HG03066 (cell line): ENCODE data around the gene NEK6.

ENCODE experiments used
- ATAC-seq: cut with Tn5 transposase; IDR thresholded peaks from one replicate; pipeline ENCODE4 v1.9.1; 2021; ENCODE audit warnings: low read depth; ENCODE audit not compliant: unreplicated experiment

Gene NEK6

DNA sequence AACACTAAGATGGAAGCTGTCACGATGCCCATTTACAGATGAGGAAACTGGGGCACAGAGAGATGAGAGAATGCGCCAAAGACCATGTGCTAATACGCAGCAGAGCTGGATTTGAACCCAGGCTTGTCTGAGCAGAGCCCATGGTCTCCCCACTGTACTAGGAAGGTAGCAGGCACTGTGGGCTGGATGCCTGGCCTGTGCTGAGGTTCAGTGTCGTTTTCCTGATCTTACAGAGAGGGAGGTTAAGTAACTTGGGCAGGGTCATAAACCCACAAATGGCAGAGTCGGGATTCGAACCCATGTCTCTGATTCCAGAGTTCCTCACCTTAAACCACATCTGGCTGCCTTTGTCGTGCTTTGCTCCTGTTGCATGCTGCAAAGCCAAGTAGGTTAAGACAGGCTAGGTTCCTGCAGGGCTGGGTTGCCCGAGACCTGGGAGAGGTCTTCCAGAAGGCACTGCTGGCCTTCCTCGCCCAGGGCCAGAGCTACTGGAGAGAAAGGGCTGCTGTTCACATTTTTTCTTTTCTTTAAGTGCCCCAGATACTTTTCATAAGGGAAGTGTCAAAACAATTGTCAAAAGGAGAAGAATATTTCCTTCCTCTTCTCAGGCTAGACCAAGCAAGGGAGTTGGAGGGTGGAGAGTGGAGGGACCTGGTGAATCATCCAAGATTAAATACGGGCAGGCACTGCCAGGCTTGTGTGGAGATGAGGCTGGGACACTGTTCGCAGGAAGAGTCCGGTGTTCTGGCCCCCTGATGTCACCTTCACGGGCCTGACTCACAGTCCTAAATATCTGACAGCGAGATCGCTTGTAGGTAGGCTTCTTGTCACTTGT is 3.2 kb downstream of the NEK6 start:
- no peak for ATAC-seq

DNA sequence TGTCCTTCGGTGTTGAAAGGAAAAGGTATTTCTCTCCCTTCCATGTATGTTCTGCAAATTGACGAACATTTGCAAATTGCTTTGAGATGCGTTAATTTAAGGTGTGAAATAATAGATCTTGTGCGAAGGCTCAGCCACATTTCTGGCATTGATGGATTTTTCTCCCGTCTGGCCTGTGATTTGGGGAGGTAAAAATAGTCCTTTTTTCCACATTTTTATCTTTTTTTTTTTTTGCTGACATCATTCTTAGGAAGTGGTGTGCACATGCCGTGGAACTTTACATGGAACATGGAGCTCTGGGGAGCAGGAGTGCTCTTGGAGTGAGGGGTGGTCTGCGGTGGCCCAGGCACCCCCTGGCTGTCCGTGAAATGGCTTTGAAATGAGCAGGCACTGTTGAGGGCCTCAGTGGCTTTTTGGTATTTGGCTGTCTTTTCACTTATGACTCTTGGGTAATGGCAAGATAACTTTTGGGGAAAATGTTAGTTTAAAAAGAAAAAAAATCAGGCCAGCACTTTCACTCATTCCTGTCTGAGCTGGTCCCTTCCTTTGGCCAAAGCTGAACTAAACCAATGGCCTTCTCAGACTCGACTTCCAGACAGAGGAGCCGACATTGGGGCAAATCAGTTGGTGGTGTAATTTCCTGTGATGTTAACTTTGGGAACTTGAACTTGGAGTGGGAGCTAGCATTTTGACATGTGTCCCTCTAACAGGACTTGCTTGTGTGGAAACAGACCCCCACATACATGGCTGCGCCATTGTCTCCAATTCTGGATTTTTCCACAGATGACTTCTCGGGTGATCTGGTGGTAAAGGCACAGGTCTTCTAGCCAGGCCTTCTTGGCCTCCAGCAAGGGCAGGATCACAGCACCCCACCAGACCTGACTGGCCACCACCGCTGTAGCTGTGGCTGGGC is 4.2 kb downstream of the NEK6 start:
- ATAC-seq, result no peak

DNA sequence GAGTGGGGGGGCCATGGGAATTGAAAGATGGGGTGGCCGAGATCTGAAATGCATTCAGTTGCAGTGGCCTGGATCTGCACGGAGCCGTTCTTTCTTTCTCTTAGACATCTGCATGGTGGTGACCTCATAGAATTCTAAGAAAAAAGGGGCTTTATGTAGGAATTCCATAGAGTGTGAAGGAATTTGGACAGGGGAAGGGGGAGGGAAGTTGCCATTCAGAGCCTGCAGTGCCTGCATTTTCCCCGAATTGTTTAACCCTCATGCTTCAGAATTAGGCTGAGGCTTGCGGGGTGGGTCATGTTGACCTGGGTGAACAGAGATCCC is 4.9 kb downstream of the NEK6 start:
- no peak for ATAC-seq

DNA sequence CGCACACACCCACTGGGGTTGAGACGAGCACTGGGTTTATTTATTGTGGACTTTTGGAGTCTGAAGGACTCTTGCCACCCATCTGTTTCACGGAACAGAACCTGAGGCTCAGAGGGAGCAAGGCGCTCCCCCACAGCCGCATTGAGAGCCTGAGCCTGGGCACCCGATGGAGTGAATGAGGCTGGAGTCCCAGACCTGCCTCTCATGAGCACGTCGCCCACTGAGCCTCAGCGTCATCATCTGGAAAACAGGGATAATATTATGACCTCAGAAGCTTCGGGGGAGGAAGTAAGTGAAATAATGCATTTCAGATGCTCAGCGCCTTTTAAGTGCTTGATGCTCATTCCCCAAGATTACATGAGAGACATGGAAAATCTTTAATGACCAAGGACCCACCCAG is 5.5 kb downstream of the NEK6 start:
- no peak for ATAC-seq

DNA sequence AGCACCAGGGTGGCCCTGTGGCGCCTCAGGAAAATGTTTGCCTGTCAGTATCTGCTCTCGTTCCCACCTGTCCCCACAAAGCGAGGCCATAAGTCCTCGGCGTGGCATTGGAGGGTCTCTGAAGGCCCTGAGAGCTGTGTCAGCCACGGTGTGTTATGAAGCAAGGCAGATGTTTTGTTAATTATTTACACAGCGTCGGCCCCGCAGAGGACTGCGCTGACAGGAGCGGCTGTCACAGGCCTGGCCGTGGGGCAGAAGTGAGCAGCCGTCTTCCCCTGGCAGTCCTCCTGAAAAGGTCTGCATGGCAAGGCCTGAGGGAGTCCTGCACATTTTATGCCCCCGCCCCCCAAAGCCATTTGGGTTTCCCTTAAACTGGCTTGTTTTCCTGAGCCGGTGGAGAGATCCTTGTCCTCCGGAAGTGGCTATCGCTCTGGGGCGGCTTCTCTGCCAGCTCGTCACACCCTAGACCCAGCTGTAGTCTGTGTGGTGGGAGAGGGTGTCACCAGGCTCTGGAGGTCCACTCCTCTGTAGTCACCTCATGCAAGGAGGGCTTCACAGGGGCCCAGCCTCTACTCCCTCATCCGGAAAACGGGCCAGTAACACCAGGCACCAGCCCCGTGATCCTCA is 6.2 kb downstream of the NEK6 start:
- ATAC-seq, result no peak

DNA sequence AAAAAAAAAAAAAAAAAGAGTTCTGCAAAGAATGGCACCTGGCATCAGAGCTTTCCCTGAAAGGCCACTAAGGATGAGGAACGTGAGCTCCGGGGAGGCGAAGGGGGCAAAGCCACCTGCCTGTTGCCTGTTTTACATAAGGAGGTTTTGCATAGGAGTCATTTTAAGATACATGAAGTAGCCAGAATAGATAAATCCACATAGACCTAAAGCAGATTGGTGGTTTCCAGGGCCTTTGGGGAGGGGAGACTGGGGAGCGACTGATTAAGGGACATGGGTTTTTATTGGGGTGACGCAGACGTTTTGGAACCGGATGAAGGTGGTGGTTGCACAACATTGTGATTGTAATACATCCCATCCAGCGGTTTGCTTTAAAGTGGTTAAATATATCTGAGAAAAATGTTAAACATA is 7.1 kb downstream of the NEK6 start:
- peak; percentile 61 for ATAC-seq

DNA sequence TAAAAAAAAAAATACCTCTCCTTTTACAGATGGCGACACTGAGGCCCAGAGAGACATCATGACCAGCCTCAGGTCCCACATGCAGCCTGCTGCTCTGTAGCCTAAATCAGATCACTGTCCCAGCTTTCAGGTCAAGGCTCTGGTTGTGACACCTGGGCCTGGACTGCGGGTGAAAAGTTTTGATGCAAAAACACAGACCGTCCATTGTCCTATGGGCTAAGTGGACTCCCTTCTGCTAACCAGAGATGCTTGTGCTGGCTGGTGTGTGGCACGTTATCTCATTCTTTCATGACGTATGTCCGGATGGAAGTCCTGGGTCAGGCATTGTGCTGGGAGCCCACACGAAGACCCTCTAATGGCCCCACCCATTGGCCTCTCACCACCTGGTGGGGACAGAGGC is 7.8 kb downstream of the NEK6 start:
- ATAC-seq, result no peak

DNA sequence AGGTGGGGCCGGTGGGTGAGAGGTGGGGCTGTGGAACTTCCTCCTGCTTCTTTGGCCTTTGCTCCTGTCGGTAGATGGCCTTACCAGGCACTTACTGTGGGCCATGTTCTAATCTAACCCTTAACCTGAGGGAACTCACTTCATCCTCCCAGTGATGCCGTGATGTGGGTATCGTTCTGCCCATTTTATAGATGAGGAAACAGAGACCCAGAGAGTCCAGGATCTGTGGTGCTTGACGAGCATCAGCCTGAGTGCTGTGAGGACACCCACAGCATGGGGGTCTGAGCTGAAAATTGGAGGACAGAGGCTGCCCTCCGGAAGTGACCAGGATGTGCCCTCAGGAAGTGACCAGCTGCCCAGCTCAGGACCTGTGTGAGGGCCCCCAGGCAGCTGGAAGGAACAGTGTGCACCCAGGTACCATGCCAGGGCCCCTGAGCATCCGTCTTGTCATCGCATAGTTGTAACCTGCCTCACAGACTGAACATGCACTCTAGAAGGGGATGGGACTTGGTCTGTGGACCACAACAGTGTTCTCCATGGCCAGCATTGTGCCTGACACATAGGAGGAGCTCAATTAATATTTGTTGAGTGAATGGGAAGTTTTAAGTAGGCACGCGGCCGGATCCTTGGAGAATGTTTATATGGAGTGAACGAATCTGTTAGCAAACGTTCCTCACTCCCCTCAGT is 8.5 kb downstream of the NEK6 start:
- no peak for ATAC-seq

DNA sequence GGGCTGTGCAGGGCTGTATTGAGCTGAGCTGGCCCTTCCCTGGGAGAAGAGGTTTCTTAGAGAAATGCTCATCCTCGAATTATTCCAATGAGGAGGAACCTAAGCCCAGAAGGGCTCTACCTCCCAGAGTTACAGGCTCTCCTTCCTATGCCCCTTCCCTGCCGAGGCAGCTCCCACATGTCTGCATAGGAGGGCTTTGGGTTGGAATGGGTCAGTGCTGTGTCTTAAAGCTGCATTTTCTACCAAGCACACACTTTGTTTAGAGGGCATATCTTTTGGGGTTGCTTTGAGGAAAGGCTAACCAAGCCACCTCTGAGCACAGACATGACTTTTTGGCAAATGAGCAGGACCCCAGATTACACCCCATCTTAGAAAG is 9.1 kb downstream of the NEK6 start:
- ATAC-seq, result no peak

DNA sequence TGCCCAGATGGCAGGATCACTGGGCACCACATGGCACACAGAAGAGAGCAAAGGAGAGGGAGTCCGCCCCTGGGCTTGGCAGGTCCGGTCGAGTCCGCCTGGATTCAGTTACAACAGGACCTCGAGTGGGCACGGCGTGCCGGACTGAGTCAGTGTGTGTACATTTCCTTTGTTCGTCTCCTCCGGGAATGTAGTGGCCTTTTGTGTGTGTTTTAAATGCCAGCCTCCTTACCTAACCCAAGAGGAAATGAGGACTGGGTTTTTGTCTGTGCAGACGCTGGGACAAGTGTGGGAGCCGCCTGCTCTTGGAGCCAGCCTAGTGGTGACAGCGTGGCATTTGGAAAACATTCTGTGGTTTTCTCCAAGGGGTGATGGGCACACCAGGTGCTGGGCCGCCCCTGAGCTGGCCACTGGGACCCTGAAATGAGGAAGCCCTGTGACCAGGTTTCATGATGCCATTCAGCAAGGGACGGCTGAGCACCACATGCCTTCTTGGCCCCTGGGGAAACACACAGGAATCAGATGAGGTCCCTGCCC is 9.6 kb downstream of the NEK6 start:
- ATAC-seq, result no peak

DNA sequence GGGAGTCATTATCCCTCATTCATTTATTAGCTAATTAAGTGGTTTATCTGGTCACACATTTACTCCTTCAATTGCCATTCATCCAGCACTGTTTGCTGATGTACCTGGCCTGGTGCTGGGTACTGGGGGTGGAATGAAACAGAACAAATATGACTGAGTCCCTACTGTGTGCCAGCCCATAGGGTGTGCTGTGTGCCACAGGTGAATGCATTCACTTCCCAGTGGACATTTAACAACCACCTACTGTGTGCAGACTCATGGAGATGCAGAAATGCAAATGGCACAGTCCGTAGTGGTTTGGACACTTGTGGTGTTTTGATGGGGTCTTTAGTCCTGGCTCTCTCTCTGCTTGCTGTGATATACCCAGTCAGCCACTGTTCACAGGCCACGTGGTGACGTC is 10.5 kb downstream of the NEK6 start:
- ATAC-seq, result no peak

DNA sequence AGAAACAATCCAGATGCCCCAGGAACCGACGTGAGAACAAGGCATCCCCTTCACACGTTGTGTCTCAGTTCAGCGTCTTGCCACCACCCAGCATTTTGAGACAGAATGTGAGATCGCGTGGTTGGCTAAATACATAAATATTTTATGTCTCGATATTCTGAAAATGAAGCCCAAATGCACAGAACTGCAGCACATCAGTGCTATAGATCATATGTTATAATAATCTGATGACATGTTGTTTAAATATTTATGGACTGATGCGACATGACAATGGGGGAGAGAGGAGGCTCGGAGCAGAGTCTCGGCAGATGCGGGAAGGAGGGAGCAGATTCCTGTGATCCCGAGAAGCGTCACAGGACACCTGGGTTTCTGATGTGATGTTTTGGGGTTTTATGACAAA is 10.9 kb downstream of the NEK6 start:
- no peak for ATAC-seq

DNA sequence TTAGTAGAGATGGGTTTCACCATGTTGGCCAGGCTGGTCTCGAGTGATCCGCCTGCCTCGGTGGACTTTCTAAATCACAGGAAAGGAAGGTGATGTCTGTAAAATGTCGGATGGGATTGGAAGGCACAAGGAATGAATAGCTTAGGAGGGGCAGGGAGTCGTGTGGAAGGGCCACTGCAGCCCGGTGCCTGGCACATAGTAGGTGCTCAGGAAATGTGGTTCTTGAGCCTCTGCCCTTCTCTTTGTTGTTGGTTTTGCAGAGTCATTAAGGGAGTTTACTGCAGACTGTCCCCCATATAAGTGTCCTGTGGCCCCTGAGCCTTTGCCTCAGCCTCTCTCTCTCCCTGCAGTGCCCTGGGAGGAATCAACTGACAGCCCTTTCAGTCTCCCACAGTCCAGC is 11.8 kb downstream of the NEK6 start:
- no peak for ATAC-seq

DNA sequence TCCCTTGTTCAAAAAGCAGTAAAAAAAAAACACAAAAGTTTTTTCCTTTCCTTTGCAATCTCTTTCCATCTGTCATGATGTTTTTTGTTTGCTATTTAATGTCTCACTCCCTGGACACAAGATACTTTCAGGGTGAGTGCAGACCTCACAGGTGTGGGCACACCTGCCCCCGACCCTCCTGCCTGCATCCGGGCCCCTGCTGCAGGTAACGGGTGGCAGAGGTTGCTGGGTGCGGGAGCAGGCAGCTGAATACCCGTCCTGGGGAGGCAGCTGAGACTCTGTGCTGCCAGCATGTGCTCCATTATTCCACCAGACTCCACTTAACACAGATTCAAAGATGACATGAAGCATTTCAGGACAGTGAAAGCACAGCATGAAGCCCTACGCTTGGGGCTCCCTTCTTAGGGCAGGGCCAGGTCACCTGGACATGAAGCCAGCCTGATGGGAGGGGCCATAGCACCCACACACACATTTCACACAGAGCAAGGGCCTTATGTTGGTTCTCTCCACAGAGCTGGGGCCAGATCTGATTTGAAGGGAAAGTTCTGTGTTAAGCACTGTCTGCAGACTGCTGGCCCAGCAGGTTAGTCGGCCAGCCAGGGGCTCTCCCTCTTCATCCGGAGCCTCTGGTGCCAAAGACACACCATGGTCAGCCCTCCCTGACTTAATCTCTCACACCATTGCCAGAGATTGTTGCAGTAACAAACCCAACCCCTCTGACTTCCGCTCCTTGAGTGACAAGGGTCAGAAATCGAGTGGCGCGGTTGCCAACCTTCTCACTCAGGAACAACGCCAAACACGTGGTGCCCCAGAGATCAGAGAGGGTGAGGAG is 13.0 kb downstream of the NEK6 start:
- no peak for ATAC-seq

DNA sequence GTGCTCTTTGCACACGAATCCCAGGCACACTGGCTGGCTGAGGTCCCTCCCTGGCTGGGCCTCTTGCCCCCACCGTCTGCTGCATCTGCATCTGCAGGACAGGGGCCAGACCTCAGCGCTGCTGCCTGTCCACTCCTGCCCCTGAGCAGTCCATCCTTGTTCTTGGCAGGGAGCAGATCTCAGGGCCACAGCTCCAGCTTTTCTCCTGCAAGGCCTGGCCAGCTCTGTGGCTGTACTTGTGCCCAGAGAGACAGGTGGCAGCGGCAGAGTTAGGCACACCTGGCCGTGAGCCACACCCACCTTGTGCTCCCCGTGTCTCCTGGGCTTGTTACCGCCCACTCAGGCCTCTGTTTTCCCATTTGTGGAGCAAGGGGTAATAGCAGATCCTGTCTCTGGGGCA is 13.9 kb downstream of the NEK6 start:
- no peak for ATAC-seq

DNA sequence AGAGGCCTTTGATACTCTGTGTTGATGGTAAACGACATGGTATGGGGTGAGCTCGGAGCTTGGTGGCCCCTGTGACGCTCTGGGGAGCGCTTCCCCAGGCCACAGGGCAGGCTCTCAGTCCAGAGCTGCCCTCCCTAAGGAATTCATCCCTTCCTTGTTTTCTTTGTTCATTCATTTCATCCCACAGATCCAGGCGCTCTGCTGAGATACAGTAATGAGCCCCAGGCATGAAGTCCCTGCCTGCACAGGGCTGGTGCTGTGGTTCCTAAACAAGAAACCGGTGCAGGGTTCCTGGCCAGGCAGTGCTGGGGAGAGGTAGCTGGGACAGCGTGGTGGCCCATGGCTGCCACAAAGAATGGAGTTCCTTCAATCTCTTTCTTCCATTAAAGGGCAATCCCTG is 14.4 kb downstream of the NEK6 start:
- ATAC-seq, result no peak

DNA sequence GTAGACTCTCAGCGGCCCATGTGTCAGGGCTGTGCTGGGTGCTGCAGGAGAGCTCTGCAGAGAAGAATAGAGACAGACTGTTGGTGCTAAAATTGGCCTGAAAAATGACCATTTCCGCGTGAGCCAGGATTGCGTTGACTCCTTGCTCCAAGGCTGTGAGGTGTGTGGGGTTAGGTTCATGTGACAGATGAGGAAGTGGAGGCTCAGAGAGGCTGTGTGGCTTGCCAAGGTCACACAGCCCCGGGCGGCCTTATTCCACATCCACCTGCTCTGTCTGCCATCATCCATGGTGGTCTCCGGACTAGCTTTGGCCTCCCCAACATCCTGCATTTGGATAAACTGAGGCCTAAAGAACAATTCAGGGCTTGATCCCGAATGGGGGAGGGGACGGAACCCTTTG is 15.2 kb downstream of the NEK6 start:
- no peak for ATAC-seq

DNA sequence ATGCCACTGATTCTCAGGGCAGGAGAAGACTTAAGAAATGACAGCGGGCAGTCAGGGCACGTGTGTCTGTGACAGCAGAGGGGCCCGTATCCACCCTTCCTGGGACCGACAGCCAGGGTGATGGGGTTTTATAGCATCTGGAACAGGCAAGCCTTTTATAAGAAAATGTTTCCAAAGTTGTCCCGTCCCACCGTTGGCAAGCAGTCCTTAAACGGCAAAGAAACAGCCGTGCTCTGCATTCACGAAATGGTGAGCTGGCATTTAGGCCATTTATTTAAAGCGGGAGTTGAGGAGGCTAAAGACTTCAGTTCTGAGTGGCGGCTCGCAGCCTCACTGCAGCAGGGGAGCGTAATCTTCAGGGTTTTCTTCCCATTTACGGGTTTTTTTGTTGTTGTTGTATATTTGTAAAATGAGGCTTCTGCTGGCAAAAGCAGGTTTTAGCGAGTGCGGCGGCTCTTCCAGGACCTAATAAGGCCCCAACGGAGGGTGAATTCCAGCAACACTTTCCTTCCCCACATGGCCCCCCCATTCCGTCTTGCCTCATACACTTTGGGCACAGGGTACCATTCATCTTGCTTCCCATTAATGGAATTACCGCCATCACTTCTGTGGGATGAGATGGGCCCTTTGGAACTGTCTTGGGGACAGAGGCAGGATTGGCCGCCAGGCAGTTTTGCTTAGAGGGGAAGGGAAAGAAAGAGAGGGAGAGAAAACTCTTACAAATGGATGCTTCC is 15.8 kb downstream of the NEK6 start:
- ATAC-seq, result no peak

DNA sequence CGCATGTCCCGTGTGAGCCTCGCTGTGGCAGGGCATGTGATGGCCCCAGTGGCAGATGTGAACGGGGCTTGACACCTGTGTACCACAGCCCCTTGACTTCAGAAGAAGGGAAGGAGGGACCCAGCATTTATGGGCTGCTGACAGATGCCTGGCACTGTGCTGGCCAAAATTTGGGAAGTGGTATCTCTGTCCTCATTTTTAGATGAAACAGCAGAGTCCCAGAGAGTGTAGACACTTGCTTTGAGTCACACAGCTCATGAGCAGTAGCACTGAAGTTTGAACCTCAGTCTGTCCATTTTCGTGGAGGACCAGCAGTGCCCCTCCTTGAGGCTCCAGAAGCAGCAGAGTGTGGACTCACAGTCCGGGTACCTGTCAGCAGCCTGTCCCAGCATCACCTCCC is 16.5 kb downstream of the NEK6 start:
- ATAC-seq, result no peak
